Mesenteric fat pad (tissue), 1 donor: Measurements from ENCODE around the gene CLOCK. TPM values are rescaled to one million over a fixed set of nuclear protein-coding genes. Genes with fewer than 3 reads are reported as not detected.

Experiments
- DNase-seq: peaks from one replicate; pipeline ENCODE4 v3.0.0-alpha.2; 2020; ENCODE audit warnings: low spot score
- total RNA-seq: library from RNA; stranded (reverse); fragmentation: NEBNext Ultra II Directional; extraction: Animal tissue kit (Norgen Biotek cat#: 25700); gene quantifications from one replicate; pipeline ENCODE4 v1.2.1, GENCODE V29; 2021
- donor health status: DM: yes; HTN: yes; CAD: no.

Gene CLOCK
- total RNA-seq, 1 donor from 2014 or later = 39.5 TPM

GRCh38 chr4:55545151-55545550 is 1.6 kb downstream of the CLOCK start:
- DNase-seq = no peak

GRCh38 chr4:55543858-55544257 is 2.9 kb downstream of the CLOCK start:
- DNase-seq = no peak

- DNase-seq = no peak
Measured at GRCh38 chr4:55540271-55540670, 6.4 kb downstream of the CLOCK start.

DNA sequence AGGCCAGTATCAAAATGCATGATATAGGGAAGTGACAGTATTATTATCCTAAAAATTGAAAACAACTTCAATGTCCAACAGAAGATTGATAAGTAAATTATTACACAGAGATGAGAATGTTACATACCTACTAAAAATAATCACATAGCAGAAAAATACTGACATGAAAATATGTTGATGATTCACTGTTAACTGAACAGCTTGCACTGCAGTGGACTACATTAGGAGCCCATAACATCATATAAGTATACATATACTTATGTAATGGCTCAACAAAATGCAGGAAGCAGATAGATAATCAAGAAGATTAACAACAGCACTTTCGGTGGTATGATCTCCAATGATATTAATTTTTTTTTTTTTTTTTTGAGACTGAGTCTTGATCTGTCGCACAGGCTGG is 7.1 kb downstream of the CLOCK start:
- no peak for DNase-seq

DNA sequence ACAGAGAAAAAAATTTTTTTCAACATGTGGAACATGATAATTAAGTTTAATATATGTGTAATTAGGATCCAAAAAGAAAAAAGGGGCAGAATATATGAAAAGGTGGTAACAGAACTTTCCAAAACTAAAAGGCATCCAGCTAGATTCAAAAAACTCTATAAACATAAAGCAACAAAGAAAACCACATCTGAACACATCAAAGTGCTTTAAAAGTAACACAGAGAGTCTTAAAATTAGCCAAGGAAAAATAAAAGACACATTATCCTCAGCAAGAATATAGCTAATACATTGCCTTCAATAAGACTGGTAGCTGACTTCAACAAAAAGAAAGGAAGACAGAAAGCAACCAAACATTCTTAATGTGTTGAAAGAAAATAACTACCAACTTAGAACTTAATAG is 8.2 kb downstream of the CLOCK start:
- no peak for DNase-seq

DNA sequence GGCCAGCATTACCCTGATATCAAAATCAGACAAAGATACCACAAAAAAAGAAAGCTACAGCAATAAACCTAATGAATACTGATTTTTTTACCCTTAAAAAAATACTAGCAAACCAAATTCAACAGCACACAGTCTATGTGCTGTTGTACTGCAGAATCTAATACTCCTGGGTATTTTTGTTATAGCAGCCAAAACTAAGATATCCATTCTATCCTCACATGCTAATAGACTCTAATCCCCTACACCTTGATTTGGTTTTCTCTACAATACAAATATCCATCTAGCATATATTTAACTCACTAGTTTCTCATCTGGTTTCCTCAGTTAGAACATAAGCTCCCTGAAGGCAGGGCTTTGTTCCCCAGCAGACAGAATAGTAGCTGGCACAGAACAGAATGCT is 12.4 kb downstream of the CLOCK start:
- DNase-seq = no peak

DNA sequence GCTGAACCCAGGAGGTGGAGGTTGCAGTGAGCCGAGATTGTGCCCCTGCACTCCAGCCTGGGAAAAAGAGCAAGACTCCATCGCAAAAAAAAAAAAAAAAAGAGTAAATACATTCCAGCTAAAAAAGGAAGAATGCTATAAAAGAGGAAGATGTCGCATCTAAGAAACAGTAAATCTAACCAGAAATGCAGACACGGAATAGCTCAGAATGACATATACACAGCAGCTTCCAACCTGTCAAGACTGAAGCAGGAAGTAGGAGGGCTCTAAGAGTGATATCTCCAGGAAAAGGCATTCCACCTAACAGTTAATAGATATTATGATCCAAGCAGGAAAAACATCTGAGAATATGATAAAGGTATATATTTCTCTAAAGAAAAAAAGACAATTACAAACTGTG is 16.0 kb downstream of the CLOCK start:
- no peak for DNase-seq

GRCh38 chr4:55530167-55530566 is 16.5 kb downstream of the CLOCK start:
- DNase-seq = no peak

DNA sequence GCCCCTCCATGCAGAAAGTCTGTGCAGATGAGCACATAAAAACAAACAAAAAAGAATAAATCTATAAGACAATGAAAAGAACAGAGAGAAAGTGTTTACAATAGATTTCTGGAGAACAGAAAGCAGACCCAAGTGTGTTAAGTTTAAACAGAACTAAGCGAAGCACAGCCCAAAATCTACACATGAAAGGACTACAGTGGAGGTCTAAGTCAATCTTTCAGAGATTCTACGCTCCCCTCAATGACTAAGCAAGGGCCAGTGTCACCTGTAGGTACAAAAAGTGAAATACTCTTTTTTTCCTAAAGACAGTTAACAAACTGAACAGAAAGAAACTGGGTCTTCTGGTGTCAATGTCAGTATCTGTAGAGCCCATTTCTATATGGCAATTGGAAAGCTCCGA is 18.2 kb downstream of the CLOCK start:
- DNase-seq = no peak

- no peak for DNase-seq
Measured at GRCh38 chr4:55524844-55525571, 21.7 kb downstream of the CLOCK start.

DNA sequence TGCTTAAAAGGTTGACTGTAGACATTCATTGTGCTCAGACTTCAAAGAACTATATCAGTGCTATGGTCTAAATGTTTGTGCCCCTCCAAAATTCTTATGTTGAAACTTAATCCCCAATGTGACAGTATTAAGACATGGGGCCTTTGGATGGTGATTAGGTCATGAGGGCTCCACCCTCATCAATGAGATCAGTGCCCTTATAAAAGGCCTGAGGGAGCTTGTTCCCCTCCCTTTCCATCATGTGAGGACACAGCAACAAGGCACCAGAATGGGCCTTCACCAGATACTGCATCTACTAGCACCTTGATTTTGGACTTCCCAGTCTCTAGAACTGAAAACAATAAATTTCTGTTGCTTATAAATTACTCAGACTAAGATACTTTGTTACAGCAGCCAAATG is 28.3 kb downstream of the CLOCK start:
- no peak for DNase-seq

DNA sequence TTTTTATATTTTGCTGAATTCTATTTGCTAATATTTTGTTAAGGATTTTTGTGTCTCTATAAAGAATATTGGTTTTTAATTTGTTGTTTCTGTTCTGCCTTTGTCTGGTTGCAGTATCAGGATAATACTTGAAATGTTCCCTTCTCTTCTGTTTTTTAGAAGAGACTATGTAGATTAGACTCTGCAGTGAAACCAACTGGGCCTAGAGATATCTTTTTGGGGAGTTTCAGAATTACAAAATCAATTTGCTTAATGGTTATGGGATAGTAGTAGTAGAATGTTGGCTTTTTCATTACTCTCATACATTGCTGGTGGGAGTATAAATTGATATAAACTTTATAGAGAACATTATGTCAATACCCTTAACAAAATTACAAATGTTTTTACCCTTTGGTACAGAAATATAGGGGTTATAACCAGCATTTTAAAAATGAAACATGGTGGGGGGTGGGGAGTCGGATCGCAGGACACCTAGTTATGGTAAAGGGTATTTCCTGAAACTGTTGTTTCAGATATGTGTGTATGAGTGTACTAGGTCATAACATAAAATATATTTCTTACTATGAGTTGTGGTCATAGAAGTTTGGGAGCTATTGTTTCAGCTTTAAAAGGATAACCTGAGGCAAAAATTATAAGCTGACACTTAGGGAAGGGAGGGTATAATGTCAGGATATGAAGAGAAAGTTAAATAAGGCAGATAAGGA is 29.0 kb downstream of the CLOCK start:
- no peak for DNase-seq

DNA sequence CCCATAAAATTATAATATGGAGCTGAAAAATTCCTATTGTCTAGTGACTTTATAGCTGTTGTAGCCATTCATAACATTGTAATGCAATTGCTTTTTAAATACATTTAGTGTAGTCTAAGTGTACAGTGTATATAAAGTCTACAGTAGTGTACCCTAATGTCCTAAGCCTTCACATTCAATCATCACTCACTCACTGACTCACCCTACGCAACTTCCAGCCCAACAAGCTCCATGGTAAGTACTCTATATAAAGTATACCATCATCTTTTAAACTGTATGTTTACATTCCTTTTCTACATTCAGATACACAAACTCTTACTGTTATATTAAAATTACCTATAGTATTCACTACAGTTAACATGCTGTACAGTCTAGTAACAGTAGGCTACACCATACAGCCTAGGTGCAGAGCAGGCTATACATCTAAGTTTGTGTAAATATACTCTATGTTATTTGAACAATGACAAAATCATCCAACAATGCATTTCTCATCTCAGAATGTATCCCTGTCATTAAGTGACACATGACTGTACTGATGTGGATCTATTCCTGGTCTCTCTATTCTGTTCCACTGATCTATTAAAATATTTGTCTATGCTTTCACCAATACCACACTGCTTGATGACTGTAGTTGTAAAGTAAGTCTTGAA is 33.7 kb downstream of the CLOCK start:
- no peak for DNase-seq

GRCh38 chr4:55512077-55512476 is 34.6 kb downstream of the CLOCK start:
- no peak for DNase-seq

- DNase-seq = no peak
Measured at GRCh38 chr4:55510685-55511084, 36.0 kb downstream of the CLOCK start.

GRCh38 chr4:55509266-55509665 is 37.4 kb downstream of the CLOCK start:
- DNase-seq = no peak

DNA sequence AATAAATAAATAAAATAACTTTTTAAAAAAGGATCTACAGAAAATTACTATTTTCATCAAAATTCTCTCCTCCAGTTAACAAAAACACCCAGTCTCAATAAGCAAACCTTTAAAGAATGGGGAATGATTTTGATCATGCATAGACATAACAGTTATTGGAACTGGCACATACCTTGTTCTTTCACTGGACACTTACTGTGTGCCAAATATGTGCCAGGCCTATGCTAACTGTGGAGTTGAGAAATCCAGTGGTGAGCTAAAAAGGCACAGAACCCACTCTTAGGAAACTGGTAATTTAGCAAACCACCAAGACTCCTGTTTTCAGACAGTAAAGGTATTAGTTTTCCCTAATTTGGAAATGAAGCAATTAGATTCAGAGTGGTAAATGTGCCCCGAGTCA is 39.1 kb downstream of the CLOCK start:
- no peak for DNase-seq

- DNase-seq = no peak
Measured at GRCh38 chr4:55503169-55503568, 43.5 kb downstream of the CLOCK start.

- no peak for DNase-seq
Measured at GRCh38 chr4:55500072-55500471, 46.6 kb downstream of the CLOCK start.

DNA sequence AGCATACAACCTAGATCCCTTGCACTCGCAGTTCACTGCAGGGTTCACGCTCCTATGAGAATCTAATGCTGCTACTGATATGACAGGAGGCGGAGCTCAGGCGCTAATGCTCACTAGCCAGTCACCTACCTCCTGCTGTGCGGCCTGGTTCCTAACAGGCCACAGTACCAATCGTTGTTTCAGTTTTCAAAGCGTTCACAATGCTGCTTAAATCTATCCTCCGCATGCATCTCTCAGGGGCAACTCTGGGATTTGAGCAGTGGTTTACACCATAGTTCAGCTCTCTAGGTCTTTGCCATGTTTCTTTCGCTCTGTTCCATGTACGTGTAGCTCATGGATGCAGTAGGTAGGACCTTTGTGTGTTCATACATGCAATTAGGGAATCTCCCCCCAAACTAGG is 47.2 kb downstream of the CLOCK start:
- DNase-seq = no peak

DNA sequence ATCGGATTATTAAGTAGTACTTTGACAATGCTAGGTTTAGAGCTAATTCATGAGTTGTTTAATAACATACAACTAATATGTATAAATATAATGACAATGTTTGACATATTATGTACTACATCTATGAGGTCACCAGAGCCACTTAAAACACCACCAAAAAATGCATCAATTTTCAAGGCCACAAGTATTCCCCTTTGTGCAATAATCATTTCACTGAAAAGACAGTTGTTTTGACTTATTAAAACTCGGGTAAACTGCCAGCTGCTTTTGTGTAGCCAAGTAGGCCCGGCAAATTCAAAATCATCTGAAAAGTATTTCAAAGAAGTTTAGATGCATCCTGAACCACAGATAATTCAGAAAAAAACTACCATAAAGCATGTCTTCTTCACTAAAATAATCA is 48.7 kb downstream of the CLOCK start:
- DNase-seq = no peak

- no peak for DNase-seq
Measured at GRCh38 chr4:55491486-55491885, 55.2 kb downstream of the CLOCK start.

DNA sequence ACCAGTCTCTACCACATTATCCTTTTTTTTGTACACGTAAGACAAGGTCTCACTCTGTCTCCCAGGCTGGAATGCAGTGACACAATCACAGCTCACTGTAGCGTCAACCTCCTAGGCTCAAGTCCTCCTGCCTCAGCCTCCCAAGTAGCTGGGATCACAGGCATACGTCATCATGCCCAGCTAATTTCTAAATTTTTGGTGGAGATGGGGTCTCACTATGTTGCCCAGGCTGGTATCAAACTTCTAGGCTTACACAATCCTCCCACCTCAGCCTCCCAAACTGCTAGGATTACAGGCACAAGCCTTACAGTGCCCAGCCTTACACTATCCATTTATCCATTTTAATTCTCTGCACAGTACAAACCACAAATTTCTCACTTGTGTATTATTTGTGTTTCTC is 58.0 kb downstream of the CLOCK start:
- no peak for DNase-seq
